ENCODE measurements around the gene ATG9B. TPM values are rescaled to one million over a fixed set of nuclear protein-coding genes. Genes with fewer than 3 reads are reported as not detected.

ATG9B gene
- total RNA-seq, 1 experiment from 2014 or later = 13.7 TPM

DNA sequence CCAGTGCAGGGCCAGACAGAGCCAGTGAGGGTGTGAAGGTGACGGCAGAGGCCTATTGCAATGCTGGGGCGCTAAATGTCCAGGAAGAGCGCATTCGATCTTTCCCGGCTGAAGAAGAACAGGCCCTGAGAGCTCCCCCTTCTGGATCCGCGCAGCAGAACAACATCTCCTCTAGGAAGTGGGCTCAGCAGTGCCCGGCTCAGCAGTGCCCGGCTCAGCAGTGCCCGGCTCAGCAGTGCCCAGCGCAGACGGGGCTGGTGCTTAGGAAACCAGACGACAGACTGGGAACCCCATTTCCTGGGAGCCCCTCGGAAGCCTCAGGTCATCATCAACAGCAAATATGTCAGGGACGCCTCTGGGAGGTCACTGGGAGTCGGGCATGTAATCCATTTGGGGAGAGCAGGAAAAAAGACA lies 38.2 kb downstream of the ATG9B start:
- Histone ChIP-seq H4K20me1 (ENCODE audit: insufficient read depth) (no peaks in the 10 kb centered on the region; the same call in 1 of the 2 replicates), H3K4me3 (no peak overlapping the region), H3K36me3 (ENCODE audit: low read depth) (no peaks in the 10 kb centered on the region), H3K4me1 (replicated peaks; ENCODE audit: insufficient read depth) (no peaks in the 10 kb centered on the region), H3K27ac (no peak overlapping the region), H3K9me3 (ENCODE audit: insufficient read depth, low read depth) (peaks cover 20% of the 10 kb centered on the region; the same call in 1 of the 2 replicates), H3K9me2 (ENCODE audit: insufficient read depth) (no peaks in the 10 kb centered on the region), H3F3A (ENCODE audit: insufficient read depth, low read depth) (no peaks in the 10 kb centered on the region), H2AFZ (no peak overlapping the region), H3K79me2 (ENCODE audit: low read depth) (no peaks in the 10 kb centered on the region), H3K27me3 (ENCODE audit: insufficient read depth, low read depth) (peaks cover 45% of the 10 kb centered on the region), H3K4me2 (no peak overlapping the region)
- intact Hi-C loops (cut with micrococcal nuclease; ENCODE audit: unreplicated experiment) = loop anchor here (1.0 kb wide), 2 partner anchors 88 to 208 kb away; no protein-coding TSS in a partner anchor
- TF ChIP-seq, protein P1, sequence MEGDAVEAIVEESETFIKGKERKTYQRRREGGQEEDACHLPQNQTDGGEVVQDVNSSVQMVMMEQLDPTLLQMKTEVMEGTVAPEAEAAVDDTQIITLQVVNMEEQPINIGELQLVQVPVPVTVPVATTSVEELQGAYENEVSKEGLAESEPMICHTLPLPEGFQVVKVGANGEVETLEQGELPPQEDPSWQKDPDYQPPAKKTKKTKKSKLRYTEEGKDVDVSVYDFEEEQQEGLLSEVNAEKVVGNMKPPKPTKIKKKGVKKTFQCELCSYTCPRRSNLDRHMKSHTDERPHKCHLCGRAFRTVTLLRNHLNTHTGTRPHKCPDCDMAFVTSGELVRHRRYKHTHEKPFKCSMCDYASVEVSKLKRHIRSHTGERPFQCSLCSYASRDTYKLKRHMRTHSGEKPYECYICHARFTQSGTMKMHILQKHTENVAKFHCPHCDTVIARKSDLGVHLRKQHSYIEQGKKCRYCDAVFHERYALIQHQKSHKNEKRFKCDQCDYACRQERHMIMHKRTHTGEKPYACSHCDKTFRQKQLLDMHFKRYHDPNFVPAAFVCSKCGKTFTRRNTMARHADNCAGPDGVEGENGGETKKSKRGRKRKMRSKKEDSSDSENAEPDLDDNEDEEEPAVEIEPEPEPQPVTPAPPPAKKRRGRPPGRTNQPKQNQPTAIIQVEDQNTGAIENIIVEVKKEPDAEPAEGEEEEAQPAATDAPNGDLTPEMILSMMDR (conservative IDR thresholded peaks at IDR 0.05) = peak; percentile 68
- no peak for TF ChIP-seq EZH2 (IDR thresholded peaks at IDR 0.05; ENCODE audit: low read depth)
- ChIA-PET CTCF (interaction anchor here (0.8 to 1.0 kb wide), 2 partner anchors 110 to 296 kb away, joined by 3 to 4 read pairs; no protein-coding TSS in a partner anchor), POLR2A (ENCODE audit: unreplicated experiment) (no interaction called here)
- DNase-seq = peak; percentile 49 to 69
- BruUV-seq (replicated peaks) = no TSS peak

DNA sequence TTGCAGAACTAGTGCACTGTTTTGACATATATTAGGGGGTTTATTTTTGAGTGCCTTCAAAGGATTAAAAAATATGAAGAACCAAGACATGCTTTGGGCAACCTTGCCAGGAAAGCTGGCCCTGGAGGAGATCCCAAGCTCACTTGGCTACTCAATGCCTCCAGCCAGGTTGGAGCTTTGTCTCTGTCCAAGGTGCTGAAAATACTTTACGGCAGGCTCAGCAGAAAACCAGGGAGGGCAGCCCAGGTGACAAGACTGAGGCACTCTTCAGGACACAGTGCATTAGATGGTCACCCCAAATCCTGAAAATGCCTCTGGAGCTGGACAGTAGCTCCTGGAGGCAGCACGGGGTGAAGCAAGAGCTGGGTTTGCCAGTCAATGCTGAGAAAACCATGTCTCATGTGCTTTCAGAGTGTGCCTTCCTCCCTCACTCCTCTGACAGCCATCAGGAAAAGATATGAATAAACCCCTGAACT lies 40.4 kb downstream of the ATG9B start:
- no peak overlapping the region for H2AFZ ChIP-seq
- intact Hi-C loops (cut with micrococcal nuclease; ENCODE audit: unreplicated experiment) = no loop called here
- BruUV-seq (replicated peaks) = no TSS peak

DNA sequence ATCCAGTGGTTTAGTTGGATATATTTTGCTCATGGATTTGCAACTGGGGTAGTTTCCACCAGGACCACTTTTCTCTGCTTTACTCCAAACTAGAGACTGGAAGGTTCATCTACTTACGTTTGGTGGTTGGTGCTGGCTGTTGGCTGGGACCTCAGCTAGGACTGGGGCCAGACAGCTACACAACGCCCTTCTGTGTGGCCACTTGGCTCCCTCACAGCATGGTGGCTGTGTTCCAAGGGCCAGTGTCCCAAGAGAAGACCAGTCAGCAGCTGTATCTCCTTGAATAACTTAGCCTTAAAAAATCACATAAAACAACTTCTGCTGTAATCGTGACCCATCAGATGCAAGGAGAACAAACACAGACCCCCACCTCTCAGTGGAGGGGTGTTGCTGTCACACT lies 41.9 kb downstream of the ATG9B start:
- peaks cover 60% of the 10 kb centered on the region for H3K27me3 ChIP-seq (ENCODE audit: insufficient read depth, low read depth)

More for the DNA sequence above, 40.4 kb downstream of the ATG9B start:
- Histone ChIP-seq H3K9me3 (ENCODE audit: insufficient read depth, low read depth) (peaks cover under 1% of the 10 kb centered on the region; the same call in 1 of the 2 replicates), H3K27me3 (ENCODE audit: insufficient read depth, low read depth) (peaks cover 66% of the 10 kb centered on the region), H3K4me3 (no peak overlapping the region), H4K20me1 (ENCODE audit: insufficient read depth) (no peaks in the 10 kb centered on the region; the same call in 1 of the 2 replicates), H3F3A (ENCODE audit: insufficient read depth, low read depth) (no peaks in the 10 kb centered on the region), H3K79me2 (ENCODE audit: low read depth) (no peaks in the 10 kb centered on the region), H3K4me1 (replicated peaks; ENCODE audit: insufficient read depth) (no peaks in the 10 kb centered on the region), H3K9me2 (ENCODE audit: insufficient read depth) (no peaks in the 10 kb centered on the region), H3K27ac (no peak overlapping the region), H3K4me2 (no peak overlapping the region), H3K36me3 (ENCODE audit: low read depth) (no peaks in the 10 kb centered on the region)
- ChIA-PET POLR2A (ENCODE audit: unreplicated experiment) (no interaction called here), CTCF (no interaction called here)
- no peak for TF ChIP-seq EZH2 (IDR thresholded peaks at IDR 0.05; ENCODE audit: low read depth)
- TF ChIP-seq, protein P1 (conservative IDR thresholded peaks at IDR 0.05) = no peak
- no peak for DNase-seq

More for the DNA sequence above, 41.9 kb downstream of the ATG9B start:
- H2AFZ ChIP-seq = no peak overlapping the region
- no peaks in the 10 kb centered on the region for H3K9me3 ChIP-seq (ENCODE audit: insufficient read depth, low read depth)
- H3K4me2 ChIP-seq = no peak overlapping the region
- ChIA-PET POLR2A (ENCODE audit: unreplicated experiment) (no interaction called here), CTCF (no interaction called here)
- H3F3A ChIP-seq (ENCODE audit: insufficient read depth, low read depth) = no peaks in the 10 kb centered on the region
- no peaks in the 10 kb centered on the region for H3K9me2 ChIP-seq (ENCODE audit: insufficient read depth)
- no peaks in the 10 kb centered on the region for H3K79me2 ChIP-seq (ENCODE audit: low read depth)
- H3K4me3 ChIP-seq = no peak overlapping the region
- no peaks in the 10 kb centered on the region for H3K36me3 ChIP-seq (ENCODE audit: low read depth)
- no peak for DNase-seq
- intact Hi-C loops (cut with micrococcal nuclease; ENCODE audit: unreplicated experiment) = no loop called here
- H3K4me1 ChIP-seq (replicated peaks; ENCODE audit: insufficient read depth) = no peaks in the 10 kb centered on the region
- no peaks in the 10 kb centered on the region; the same call in 1 of the 2 replicates for H4K20me1 ChIP-seq (ENCODE audit: insufficient read depth)
- H3K27ac ChIP-seq = no peak overlapping the region
- no TSS peak for BruUV-seq (replicated peaks)
- TF ChIP-seq, protein P1 (conservative IDR thresholded peaks at IDR 0.05) = no peak
- TF ChIP-seq EZH2 (IDR thresholded peaks at IDR 0.05; ENCODE audit: low read depth) = no peak
